ENCODE data around the gene PROX1. TPM values are rescaled to one million over a fixed set of nuclear protein-coding genes. Genes with fewer than 3 reads are reported as not detected.

Gene PROX1
- polyA plus RNA-seq, 1 experiment: 0.07 TPM

GRCh38 chr1:213996320-213997037 is 8.7 kb downstream of the PROX1 start:
- no peak for TF ChIP-seq CTCF (IDR thresholded peaks at IDR 0.05; ENCODE audit: low read depth, low read length)
- no peak for DNase-seq (ENCODE audit: low read depth, low spot score)
- Histone ChIP-seq H3K27me3 (ENCODE audit: control insufficient read depth, insufficient read depth, low read length) (peaks cover 4% of the 10 kb centered on the region), H3K9me3 (ENCODE audit: control insufficient read depth, insufficient read depth, low read length) (peaks cover 3% of the 10 kb centered on the region; the same call in 1 of the 2 replicates), H3K4me3 (ENCODE audit: low read depth, low read length) (no peak overlapping the region), H3K27ac (ENCODE audit: low read depth, low read length) (no peak overlapping the region)
- ChIA-PET CTCF (no interaction called here), POLR2A (no interaction called here)

DNA sequence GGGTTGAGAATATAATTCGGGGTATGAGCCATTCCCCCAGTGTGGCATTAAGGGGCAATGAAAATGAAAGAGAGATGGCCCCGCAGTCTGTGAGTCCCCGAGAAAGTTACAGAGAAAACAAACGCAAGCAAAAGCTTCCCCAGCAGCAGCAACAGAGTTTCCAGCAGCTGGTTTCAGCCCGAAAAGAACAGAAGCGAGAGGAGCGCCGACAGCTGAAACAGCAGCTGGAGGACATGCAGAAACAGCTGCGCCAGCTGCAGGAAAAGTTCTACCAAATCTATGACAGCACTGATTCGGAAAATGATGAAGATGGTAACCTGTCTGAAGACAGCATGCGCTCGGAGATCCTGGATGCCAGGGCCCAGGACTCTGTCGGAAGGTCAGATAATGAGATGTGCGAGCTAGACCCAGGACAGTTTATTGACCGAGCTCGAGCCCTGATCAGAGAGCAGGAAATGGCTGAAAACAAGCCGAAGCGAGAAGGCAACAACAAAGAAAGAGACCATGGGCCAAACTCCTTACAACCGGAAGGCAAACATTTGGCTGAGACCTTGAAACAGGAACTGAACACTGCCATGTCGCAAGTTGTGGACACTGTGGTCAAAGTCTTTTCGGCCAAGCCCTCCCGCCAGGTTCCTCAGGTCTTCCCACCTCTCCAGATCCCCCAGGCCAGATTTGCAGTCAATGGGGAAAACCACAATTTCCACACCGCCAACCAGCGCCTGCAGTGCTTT is 9.4 kb downstream of the PROX1 start:
- H3K27ac ChIP-seq (ENCODE audit: low read depth, low read length): no peak overlapping the region
- DNase-seq (ENCODE audit: low read depth, low spot score): no peak
- TF ChIP-seq CTCF (IDR thresholded peaks at IDR 0.05; ENCODE audit: low read depth, low read length): no peak
- CTCF ChIA-PET: no interaction called here
- H3K27me3 ChIP-seq (ENCODE audit: control insufficient read depth, insufficient read depth, low read length): peaks cover 4% of the 10 kb centered on the region
- POLR2A ChIA-PET: no interaction called here
- H3K9me3 ChIP-seq (ENCODE audit: control insufficient read depth, insufficient read depth, low read length): peaks cover 3% of the 10 kb centered on the region; the same call in 1 of the 2 replicates
- H3K4me3 ChIP-seq (ENCODE audit: low read depth, low read length): no peak overlapping the region

DNA sequence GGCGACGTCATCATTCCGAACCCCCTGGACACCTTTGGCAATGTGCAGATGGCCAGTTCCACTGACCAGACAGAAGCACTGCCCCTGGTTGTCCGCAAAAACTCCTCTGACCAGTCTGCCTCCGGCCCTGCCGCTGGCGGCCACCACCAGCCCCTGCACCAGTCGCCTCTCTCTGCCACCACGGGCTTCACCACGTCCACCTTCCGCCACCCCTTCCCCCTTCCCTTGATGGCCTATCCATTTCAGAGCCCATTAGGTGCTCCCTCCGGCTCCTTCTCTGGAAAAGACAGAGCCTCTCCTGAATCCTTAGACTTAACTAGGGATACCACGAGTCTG is 10.0 kb downstream of the PROX1 start:
- ChIA-PET POLR2A (no interaction called here), CTCF (no interaction called here)
- TF ChIP-seq CTCF (IDR thresholded peaks at IDR 0.05; ENCODE audit: low read depth, low read length): no peak
- no peak for DNase-seq (ENCODE audit: low read depth, low spot score)
- Histone ChIP-seq H3K27ac (ENCODE audit: low read depth, low read length) (no peak overlapping the region), H3K4me3 (ENCODE audit: low read depth, low read length) (no peak overlapping the region), H3K27me3 (ENCODE audit: control insufficient read depth, insufficient read depth, low read length) (peaks cover 4% of the 10 kb centered on the region), H3K9me3 (ENCODE audit: control insufficient read depth, insufficient read depth, low read length) (peaks cover 3% of the 10 kb centered on the region; the same call in 1 of the 2 replicates)

DNA sequence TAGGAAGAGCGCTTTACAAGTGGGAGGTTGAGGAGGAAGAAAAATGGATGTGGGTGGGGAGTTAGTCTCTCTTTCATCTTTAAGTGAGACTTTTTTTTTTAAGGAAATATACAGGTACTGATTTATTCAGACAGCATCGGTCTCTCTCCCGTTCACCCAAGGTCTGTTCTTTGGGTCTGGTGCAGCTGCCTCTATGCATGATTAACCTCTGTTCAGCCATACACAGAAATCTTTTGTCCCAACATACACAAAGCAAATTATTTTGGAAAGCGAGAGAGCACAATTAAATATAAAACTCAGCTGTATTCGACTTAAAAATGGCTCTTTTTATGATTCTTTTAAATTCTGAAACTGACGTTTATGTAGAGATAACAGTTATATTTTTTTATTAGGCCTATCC is 11.0 kb downstream of the PROX1 start:
- no peak for TF ChIP-seq CTCF (IDR thresholded peaks at IDR 0.05; ENCODE audit: low read depth, low read length)
- Histone ChIP-seq H3K9me3 (ENCODE audit: control insufficient read depth, insufficient read depth, low read length) (peaks cover 3% of the 10 kb centered on the region; the same call in 1 of the 2 replicates), H3K27me3 (ENCODE audit: control insufficient read depth, insufficient read depth, low read length) (peaks cover 4% of the 10 kb centered on the region), H3K4me3 (ENCODE audit: low read depth, low read length) (no peak overlapping the region), H3K27ac (ENCODE audit: low read depth, low read length) (no peak overlapping the region)
- DNase-seq (ENCODE audit: low read depth, low spot score): no peak
- CTCF ChIA-PET: no interaction called here
- POLR2A ChIA-PET: no interaction called here

DNA sequence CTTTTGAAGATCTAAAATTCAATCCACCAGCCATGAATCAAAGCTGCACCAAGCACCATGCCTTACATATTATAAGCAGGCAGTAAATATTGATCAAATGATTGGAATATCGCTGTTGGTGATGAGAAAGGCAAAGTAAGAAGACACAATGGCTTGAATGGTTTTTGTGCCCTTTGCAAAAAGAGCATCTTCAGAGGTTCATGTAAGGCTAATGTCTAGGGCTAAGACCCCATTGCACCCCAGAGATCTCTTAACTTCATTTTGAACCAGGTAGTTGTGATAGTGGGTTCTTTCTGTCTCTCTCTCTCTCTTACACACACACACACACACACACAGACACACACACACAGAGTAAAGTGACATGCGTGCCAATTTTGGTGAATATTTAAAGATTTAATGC is 12.0 kb downstream of the PROX1 start:
- TF ChIP-seq CTCF (IDR thresholded peaks at IDR 0.05; ENCODE audit: low read depth, low read length): no peak
- ChIA-PET POLR2A (no interaction called here), CTCF (no interaction called here)
- peaks cover 4% of the 10 kb centered on the region for H3K27me3 ChIP-seq (ENCODE audit: control insufficient read depth, insufficient read depth, low read length)
- H3K27ac ChIP-seq (ENCODE audit: low read depth, low read length): no peak overlapping the region
- H3K9me3 ChIP-seq (ENCODE audit: control insufficient read depth, insufficient read depth, low read length): peaks cover 3% of the 10 kb centered on the region; the same call in 1 of the 2 replicates
- DNase-seq (ENCODE audit: low read depth, low spot score): no peak
- H3K4me3 ChIP-seq (ENCODE audit: low read depth, low read length): no peak overlapping the region

All from AG04450 (cell line).